HEK293T (cell line): Measurements from ENCODE around the gene SLC11A1.

ENCODE experiments used
- ARNT ChIP-seq: fragments of 450-650 bp; IDR thresholded peaks from 2 replicates; pipeline ENCODE4 v1.6.1; 2017; ENCODE audit warnings: mild to moderate bottlenecking
- BHLHE40 ChIP-seq: fragments of 450-650 bp; IDR thresholded peaks from 2 replicates; pipeline ENCODE4 v1.6.1; 2016; ENCODE audit warnings: mild to moderate bottlenecking, moderate library complexity, borderline replicate concordance
- CTBP1 ChIP-seq: fragments of 450-650 bp; IDR thresholded peaks from 2 replicates; pipeline ENCODE4 v1.6.1; 2016; ENCODE audit warnings: borderline replicate concordance
- ELF4 ChIP-seq: fragments of 450-650 bp; IDR thresholded peaks from 2 replicates; pipeline ENCODE4 v1.6.1; 2017; ENCODE audit warnings: antibody characterized with exemption
- FOXK2 ChIP-seq: fragments of 450-650 bp; IDR thresholded peaks from 2 replicates; pipeline ENCODE4 v1.6.1; 2016; ENCODE audit warnings: mild to moderate bottlenecking
- FOXM1 ChIP-seq: fragments of 450-650 bp; IDR thresholded peaks from 2 replicates; pipeline ENCODE4 v1.6.1; 2017; ENCODE audit warnings: mild to moderate bottlenecking, borderline replicate concordance
- HDGF ChIP-seq: fragments of 450-650 bp; IDR thresholded peaks from 2 replicates; pipeline ENCODE4 v1.6.1; 2017; ENCODE audit warnings: antibody characterized with exemption, borderline replicate concordance
- L3MBTL2 ChIP-seq: fragments of 450-650 bp; conservative IDR thresholded peaks from 2 replicates; pipeline ENCODE4 v1.6.1; 2016; ENCODE audit warnings: mild to moderate bottlenecking
- PKNOX1 ChIP-seq: fragments of 450-650 bp; IDR thresholded peaks from 2 replicates; pipeline ENCODE4 v1.6.1; 2016
- SP1 ChIP-seq: fragments of 450-650 bp; IDR thresholded peaks from 2 replicates; pipeline ENCODE4 v1.6.1; 2017
- SUZ12 ChIP-seq: fragments of 450-650 bp; IDR thresholded peaks from 2 replicates; pipeline ENCODE4 v1.6.1; 2016; ENCODE audit warnings: mild to moderate bottlenecking
- ZNF384 ChIP-seq: fragments of 450-650 bp; IDR thresholded peaks from 2 replicates; pipeline ENCODE4 v1.6.1; 2016

GRCh38 chr2:218374795-218375194, 7.3 kb upstream of the SLC11A1 start:
- TF ChIP-seq ARNT (no peak), SP1 (no peak), ELF4 (no peak), ZNF384 (no peak), CTBP1 (no peak), BHLHE40 (no peak), FOXM1 (no peak), HDGF (no peak), FOXK2 (no peak), L3MBTL2 (no peak), PKNOX1 (no peak), SUZ12 (no peak)
